Measurements from ENCODE around the gene TIRAP. TPM values are rescaled to one million over a fixed set of nuclear protein-coding genes. Genes with fewer than 3 reads are reported as not detected.

Gene TIRAP
- total and polyA plus RNA-seq, 4 donors = 4.2 to 17.3 (median 8.1) TPM

DNA sequence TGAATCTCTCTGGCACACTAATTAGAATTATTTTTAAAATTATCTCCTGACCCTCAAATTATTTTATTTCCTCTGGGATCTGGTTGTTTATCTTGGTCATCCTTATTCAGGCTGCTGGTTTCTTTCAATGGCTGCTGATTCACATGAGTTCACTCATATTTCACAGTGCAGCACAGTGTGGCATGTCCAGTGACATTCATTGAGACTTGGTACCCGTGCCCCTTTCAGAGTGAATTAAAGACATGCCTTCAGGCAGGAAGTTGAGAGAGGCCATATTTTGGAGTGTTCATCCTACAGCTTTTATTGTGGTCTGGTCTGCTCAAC is 34.5 kb downstream of the TIRAP start:
- no peaks in the 10 kb centered on the region for H3K9me3 ChIP-seq (ENCODE audit: control insufficient read depth, insufficient read depth, low read length)
- H3K27ac ChIP-seq (ENCODE audit: low read depth, low read length) = peak overlapping the region; percentile 64
- WGBS (ENCODE audit: insufficient coverage) = 13% methylated on average over 1 of the region's 1 CpG
- no peaks in the 10 kb centered on the region for H3K27me3 ChIP-seq (ENCODE audit: control insufficient read depth, insufficient read depth, low read length)
- peaks cover 22% of the 10 kb centered on the region for H3K4me1 ChIP-seq (ENCODE audit: control insufficient read depth, insufficient read depth, low read length)
- DNase-seq (ENCODE audit: low read depth in 4 of 6, low spot score in 6 of 6) = no peak
- H3K4me3 ChIP-seq (ENCODE audit: low read depth, low read length) = peak overlapping the region; percentile 3
- peaks cover 7% of the 10 kb centered on the region for H3K36me3 ChIP-seq (ENCODE audit: control insufficient read depth, insufficient read depth, low read length)

DNA sequence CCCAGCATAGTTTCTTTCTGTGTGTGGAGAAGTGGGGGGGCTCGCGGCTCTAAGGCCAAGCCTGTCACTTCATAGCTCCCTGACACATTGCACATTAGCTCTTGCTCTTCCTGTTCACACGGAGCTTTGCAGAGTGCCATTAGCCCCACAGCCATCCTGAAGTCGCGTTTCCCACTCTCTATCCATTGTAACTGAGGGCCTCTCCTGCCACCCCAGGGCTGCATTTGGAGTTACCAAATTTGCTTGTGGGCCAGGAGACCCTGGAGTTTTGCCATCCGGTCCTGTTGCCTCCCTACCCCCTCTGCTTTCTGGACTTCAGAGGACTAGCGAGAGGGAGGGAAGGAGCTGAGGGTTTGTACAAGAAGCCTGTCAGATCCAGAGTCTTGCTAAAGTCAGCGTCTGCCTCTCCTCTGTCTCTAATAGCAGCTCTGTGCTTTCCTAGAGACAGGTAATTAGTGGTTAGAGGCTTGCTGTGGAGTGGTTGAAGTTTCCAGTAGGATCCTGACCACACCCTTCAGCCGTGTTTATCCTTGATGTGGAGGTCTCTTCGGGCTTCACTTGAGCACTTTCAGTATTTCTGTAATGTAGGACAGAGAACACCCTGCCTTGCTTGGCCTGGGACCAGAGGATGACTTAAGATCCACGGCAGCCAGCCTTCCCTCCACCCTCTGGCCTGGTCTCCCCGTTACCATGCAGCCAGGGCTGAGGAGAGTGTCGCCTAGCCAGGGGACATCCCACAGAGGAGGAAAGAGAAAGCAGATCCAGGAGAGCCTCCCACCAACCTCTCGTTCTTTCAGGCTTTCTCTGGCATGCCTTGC is 35.1 kb downstream of the TIRAP start:
- 60% methylated on average over 10 of the region's 14 CpGs for WGBS (ENCODE audit: insufficient coverage)
- peak overlapping the region; percentile 64 for H3K27ac ChIP-seq (ENCODE audit: low read depth, low read length)
- peak in 4 of 6 donors; percentile 6 to 84 (median 40) for DNase-seq (ENCODE audit: low read depth in 4 of 6, low spot score in 6 of 6)

DNA sequence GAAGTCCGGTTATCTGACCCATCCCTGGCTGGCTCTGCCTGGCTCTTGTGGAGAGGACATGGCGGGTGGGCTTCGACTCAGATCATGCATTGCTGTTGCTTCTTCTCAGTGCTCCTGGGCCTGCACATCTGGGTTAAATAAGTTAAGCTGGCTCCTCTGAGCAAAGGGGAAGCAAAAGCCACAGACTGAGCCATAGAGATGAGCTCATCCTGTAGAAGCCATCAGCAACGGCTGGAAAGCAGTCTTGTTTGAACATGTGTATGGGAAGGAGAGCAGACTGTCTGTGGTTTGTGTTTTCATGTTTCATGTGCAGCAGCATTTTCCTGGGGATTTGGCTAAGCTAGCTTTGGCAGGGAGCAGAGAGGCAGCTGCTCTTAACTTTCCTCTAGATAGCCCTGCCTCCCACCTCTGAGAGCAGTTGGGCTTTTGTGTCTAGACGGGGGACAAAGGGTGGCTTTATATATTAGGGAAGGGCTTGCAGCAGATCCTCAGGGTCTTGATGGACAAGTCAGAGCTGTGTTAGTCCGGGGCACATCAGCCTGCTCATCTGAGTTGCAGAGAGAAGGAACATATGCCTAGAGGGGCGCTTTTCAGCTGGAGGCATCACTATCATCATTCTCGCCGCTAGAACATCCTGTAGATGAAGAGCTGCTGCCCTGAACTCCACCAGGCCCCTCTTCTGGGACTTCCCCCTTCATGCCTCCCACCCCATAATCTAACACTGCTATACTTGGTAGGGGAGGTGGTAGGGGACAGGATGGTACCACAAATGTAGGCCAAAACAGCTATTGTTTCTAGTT is 35.9 kb downstream of the TIRAP start:
- H3K27me3 ChIP-seq (ENCODE audit: control insufficient read depth, insufficient read depth, low read length) = no peaks in the 10 kb centered on the region
- peak in 4 of 6 donors; percentile 50 to 82 (median 60) for DNase-seq (ENCODE audit: low read depth in 4 of 6, low spot score in 6 of 6)
- H3K4me3 ChIP-seq (ENCODE audit: low read depth, low read length) = no peak overlapping the region
- H3K9me3 ChIP-seq (ENCODE audit: control insufficient read depth, insufficient read depth, low read length) = no peaks in the 10 kb centered on the region
- H3K27ac ChIP-seq (ENCODE audit: low read depth, low read length) = peak overlapping the region; percentile 64
- WGBS (ENCODE audit: insufficient coverage) = 37% methylated on average over 6 of the region's 9 CpGs
- peaks cover 3% of the 10 kb centered on the region for H3K36me3 ChIP-seq (ENCODE audit: control insufficient read depth, insufficient read depth, low read length)
- peaks cover 22% of the 10 kb centered on the region for H3K4me1 ChIP-seq (ENCODE audit: control insufficient read depth, insufficient read depth, low read length)

More for the DNA sequence above, 35.1 kb downstream of the TIRAP start:
- Histone ChIP-seq H3K4me3 (ENCODE audit: low read depth, low read length) (peak overlapping the region; percentile 3), H3K36me3 (ENCODE audit: control insufficient read depth, insufficient read depth, low read length) (peaks cover 4% of the 10 kb centered on the region), H3K9me3 (ENCODE audit: control insufficient read depth, insufficient read depth, low read length) (no peaks in the 10 kb centered on the region), H3K4me1 (ENCODE audit: control insufficient read depth, insufficient read depth, low read length) (peaks cover 22% of the 10 kb centered on the region), H3K27me3 (ENCODE audit: control insufficient read depth, insufficient read depth, low read length) (no peaks in the 10 kb centered on the region)

DNA sequence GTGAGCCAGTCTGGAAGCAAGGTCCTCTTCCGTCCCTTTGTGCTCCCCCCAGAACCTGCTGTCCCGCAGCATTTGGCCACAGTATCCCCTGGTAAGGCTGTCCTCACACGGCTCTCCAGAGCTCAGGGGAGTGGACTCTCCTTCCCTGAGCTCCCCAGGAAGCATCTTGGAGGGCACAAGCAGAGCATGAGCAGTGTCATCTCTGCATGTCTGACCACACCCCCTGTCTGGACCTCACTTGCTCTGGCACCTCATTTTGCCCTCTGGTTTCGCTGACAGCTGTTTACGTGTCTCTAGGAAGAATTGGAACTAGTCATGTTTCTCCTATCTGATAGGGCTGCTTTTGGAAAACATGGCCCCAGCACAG is 36.5 kb downstream of the TIRAP start:
- Histone ChIP-seq H3K27me3 (ENCODE audit: control insufficient read depth, insufficient read depth, low read length) (no peaks in the 10 kb centered on the region), H3K27ac (ENCODE audit: low read depth, low read length) (peak overlapping the region; percentile 64), H3K4me1 (ENCODE audit: control insufficient read depth, insufficient read depth, low read length) (peaks cover 22% of the 10 kb centered on the region), H3K36me3 (ENCODE audit: control insufficient read depth, insufficient read depth, low read length) (peaks cover 3% of the 10 kb centered on the region), H3K9me3 (ENCODE audit: control insufficient read depth, insufficient read depth, low read length) (no peaks in the 10 kb centered on the region), H3K4me3 (ENCODE audit: low read depth, low read length) (no peak overlapping the region)
- no peak for DNase-seq (ENCODE audit: low read depth in 4 of 6, low spot score in 6 of 6)
- 81% methylated on average over 5 of the region's 5 CpGs for WGBS (ENCODE audit: insufficient coverage)

DNA sequence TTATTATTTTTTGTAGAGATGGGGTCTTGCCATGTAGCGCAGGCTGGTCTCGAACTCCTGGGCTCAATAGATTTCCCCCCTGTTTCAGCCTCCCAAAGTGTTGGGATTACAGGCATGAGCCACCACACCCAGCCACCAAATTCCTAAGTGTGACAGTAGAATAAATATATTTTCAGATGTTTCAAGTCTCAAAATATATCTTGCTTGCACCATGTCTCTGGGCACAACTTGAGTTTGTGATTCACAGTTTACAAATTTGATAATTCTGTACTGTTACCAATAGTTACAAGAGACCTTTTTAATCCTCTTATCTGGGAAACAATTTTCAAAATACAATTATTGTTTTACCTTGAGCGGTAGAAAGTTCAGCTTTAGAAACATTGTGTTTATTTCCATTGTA is 40.1 kb downstream of the TIRAP start:
- no peak overlapping the region for H3K27ac ChIP-seq (ENCODE audit: low read depth, low read length)
- peaks cover 21% of the 10 kb centered on the region for H3K4me1 ChIP-seq (ENCODE audit: control insufficient read depth, insufficient read depth, low read length)
- no CpG with 5 or more reads among the region's 3 CpGs for WGBS (ENCODE audit: insufficient coverage)
- H3K4me3 ChIP-seq (ENCODE audit: low read depth, low read length) = no peak overlapping the region
- no peaks in the 10 kb centered on the region for H3K27me3 ChIP-seq (ENCODE audit: control insufficient read depth, insufficient read depth, low read length)
- H3K9me3 ChIP-seq (ENCODE audit: control insufficient read depth, insufficient read depth, low read length) = no peaks in the 10 kb centered on the region
- peaks cover 6% of the 10 kb centered on the region for H3K36me3 ChIP-seq (ENCODE audit: control insufficient read depth, insufficient read depth, low read length)
- no peak for DNase-seq (ENCODE audit: low read depth in 4 of 6, low spot score in 6 of 6)

DNA sequence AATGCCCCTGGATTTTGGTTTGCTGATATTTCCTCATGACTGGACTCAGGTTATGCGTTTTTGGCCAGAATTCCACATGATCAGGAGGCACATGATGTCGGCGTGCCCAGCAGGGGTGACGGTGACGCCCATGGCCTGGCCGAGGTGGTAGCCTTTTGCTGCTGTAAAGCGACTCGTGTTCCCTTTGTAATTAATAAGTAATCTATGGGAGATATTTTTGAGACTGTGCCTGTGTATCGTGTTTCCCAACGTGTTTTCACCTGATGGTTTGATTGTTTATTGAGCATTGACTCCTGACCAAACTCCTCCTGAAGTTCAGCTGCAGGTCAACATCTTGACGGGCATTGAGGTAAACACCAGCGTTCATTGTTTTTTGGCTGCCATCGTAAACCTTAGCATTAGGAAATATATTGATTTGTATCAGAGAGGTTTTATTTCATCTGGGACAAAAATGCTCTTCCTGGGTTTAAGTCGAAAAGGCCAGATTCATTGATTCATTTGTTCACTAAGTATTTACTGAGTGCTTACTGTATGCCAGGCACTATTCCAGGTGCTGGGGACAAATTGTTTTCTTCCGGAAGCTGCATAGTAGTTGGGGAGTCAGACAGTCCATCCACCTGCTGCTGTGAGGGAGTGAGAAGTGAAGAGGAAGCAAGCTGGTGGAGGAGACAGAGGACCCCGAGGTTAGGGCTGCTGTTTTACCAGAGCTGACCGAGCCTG is 44.5 kb downstream of the TIRAP start:
- Histone ChIP-seq H3K4me1 (ENCODE audit: control insufficient read depth, insufficient read depth, low read length) (peaks cover 13% of the 10 kb centered on the region), H3K9me3 (ENCODE audit: control insufficient read depth, insufficient read depth, low read length) (no peaks in the 10 kb centered on the region), H3K27ac (ENCODE audit: low read depth, low read length) (no peak overlapping the region), H3K36me3 (ENCODE audit: control insufficient read depth, insufficient read depth, low read length) (peaks cover 24% of the 10 kb centered on the region), H3K4me3 (ENCODE audit: low read depth, low read length) (no peak overlapping the region), H3K27me3 (ENCODE audit: control insufficient read depth, insufficient read depth, low read length) (no peaks in the 10 kb centered on the region)
- 95% methylated on average over 15 of the region's 17 CpGs for WGBS (ENCODE audit: insufficient coverage)
- no peak for DNase-seq (ENCODE audit: low read depth in 4 of 6, low spot score in 6 of 6)

DNA sequence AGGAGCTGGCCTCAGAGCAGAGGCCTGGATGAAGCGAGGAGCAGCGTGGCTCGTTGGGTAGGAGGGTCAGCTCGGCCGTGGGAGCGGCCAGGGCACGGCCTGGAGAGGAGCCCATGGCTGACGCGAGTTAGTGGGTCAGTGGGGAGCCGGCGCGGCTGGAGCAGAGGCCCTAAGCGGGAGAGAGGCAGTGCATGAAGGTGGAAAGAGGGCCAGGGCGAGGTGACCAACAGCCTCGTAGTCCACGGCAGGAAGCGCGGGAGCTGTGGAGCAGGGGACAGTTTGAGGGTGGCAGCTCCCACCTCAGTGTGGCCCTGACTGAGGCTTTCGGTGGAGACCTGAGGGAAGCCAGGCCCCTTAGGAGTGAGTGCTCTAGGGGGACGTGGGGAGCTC is 45.1 kb downstream of the TIRAP start:
- DNase-seq (ENCODE audit: low read depth in 4 of 6, low spot score in 6 of 6) = no peak
- Histone ChIP-seq H3K27me3 (ENCODE audit: control insufficient read depth, insufficient read depth, low read length) (no peaks in the 10 kb centered on the region), H3K27ac (ENCODE audit: low read depth, low read length) (no peak overlapping the region), H3K4me3 (ENCODE audit: low read depth, low read length) (no peak overlapping the region), H3K36me3 (ENCODE audit: control insufficient read depth, insufficient read depth, low read length) (peaks cover 26% of the 10 kb centered on the region), H3K4me1 (ENCODE audit: control insufficient read depth, insufficient read depth, low read length) (peaks cover 13% of the 10 kb centered on the region), H3K9me3 (ENCODE audit: control insufficient read depth, insufficient read depth, low read length) (no peaks in the 10 kb centered on the region)
- WGBS (ENCODE audit: insufficient coverage) = 86% methylated on average over 20 of the region's 20 CpGs

DNA sequence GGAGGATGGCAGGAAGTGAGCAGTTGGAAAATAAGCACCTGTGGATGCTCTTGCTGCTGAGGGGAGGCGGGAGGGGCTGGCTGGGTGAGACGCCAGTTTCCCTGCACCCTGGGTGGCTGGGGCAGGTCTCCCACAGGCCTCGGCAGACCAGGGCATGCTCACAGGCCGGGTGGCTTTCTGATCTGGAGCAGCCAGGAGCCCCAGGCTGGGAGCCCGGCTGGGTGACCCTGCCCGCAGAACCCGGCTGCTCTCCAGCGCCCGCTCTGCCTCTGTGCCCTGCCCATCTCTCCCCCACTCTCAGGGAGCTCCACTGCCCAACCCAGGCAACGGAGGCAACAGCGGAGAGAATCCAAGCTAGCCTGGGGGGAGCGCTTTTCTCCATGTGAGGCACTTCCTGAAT is 45.6 kb downstream of the TIRAP start:
- Histone ChIP-seq H3K27me3 (ENCODE audit: control insufficient read depth, insufficient read depth, low read length) (no peaks in the 10 kb centered on the region), H3K27ac (ENCODE audit: low read depth, low read length) (peak overlapping the region; percentile 53), H3K36me3 (ENCODE audit: control insufficient read depth, insufficient read depth, low read length) (peaks cover 29% of the 10 kb centered on the region), H3K4me1 (ENCODE audit: control insufficient read depth, insufficient read depth, low read length) (peaks cover 13% of the 10 kb centered on the region), H3K4me3 (ENCODE audit: low read depth, low read length) (no peak overlapping the region), H3K9me3 (ENCODE audit: control insufficient read depth, insufficient read depth, low read length) (no peaks in the 10 kb centered on the region)
- 91% methylated on average over 8 of the region's 12 CpGs for WGBS (ENCODE audit: insufficient coverage)
- no peak for DNase-seq (ENCODE audit: low read depth in 4 of 6, low spot score in 6 of 6)

DNA sequence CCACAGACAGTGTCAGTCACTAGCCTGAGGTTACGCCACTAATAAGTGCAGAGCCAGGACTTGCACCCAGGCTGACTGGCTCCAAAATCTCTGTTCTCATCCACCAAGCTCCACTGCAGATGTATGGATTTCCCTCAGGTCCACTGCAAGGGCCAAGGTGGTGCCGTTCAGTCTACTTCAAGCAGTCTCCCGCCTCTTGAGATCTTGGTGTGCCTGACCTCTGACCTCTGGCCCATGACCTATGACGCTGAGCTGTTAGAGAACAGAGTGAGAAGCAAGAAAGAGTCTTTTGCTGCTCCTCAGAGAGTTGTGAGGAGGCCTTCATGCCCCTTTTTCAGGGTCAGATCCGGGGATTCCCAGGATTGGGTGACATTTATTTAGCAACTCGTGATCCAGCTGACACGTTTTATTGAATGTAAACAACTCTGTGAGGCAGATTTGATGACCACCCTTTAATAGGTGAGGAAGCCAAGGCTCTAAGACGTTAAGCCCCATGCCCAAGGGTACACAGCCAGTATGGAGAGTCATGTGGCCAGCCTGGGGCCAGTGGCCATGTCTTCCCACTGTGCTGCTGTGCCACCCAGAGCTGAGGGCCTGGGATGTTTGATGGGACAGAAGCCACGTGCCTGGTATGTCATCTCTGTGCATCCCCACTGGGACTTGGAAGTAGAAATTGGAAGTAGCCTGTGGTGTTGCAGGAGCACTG is 46.2 kb downstream of the TIRAP start:
- 74% methylated on average over 9 of the region's 9 CpGs for WGBS (ENCODE audit: insufficient coverage)
- peak overlapping the region; percentile 53 for H3K27ac ChIP-seq (ENCODE audit: low read depth, low read length)
- no peak for DNase-seq (ENCODE audit: low read depth in 4 of 6, low spot score in 6 of 6)

More for the DNA sequence above, 46.2 kb downstream of the TIRAP start:
- H3K9me3 ChIP-seq (ENCODE audit: control insufficient read depth, insufficient read depth, low read length) = no peaks in the 10 kb centered on the region
- H3K4me3 ChIP-seq (ENCODE audit: low read depth, low read length) = no peak overlapping the region
- H3K27me3 ChIP-seq (ENCODE audit: control insufficient read depth, insufficient read depth, low read length) = no peaks in the 10 kb centered on the region
- H3K4me1 ChIP-seq (ENCODE audit: control insufficient read depth, insufficient read depth, low read length) = peaks cover 13% of the 10 kb centered on the region
- H3K36me3 ChIP-seq (ENCODE audit: control insufficient read depth, insufficient read depth, low read length) = peaks cover 31% of the 10 kb centered on the region

Data from spinal cord (tissue), 10 donors.